Hematopoietic multipotent progenitor cell treated with erythropoietin and hydrocortisone succinate and interleukin-3 and kit ligand, for 17 days (in vitro differentiated cells): ENCODE data around the gene PTPN14.

ENCODE experiments used
- DNase-seq: peaks from one replicate; pipeline ENCODE4 v3.0.0-alpha.2; 2015; ENCODE audit warnings: low spot score

PTPN14 gene

GRCh38 chr1:214475331-214475730, 76.1 kb downstream of the PTPN14 start:
- DNase-seq = no peak

GRCh38 chr1:214474467-214474866, 76.9 kb downstream of the PTPN14 start:
- no peak for DNase-seq

- DNase-seq = no peak
These were observed 77.5 kb downstream of the PTPN14 start for GRCh38 chr1:214473862-214474261.

- no peak for DNase-seq
These were observed 78.0 kb downstream of the PTPN14 start for GRCh38 chr1:214473387-214473786.

- DNase-seq = no peak
These were observed 79.0 kb downstream of the PTPN14 start for GRCh38 chr1:214472364-214472763.

GRCh38 chr1:214471458-214471857, 79.9 kb downstream of the PTPN14 start:
- DNase-seq = no peak

- DNase-seq = no peak
These were observed 81.3 kb downstream of the PTPN14 start for GRCh38 chr1:214470132-214470531.

GRCh38 chr1:214469290-214469689, 82.1 kb downstream of the PTPN14 start:
- no peak for DNase-seq

GRCh38 chr1:214467078-214467585, 84.3 kb downstream of the PTPN14 start:
- DNase-seq = no peak

- no peak for DNase-seq
These were observed 84.9 kb downstream of the PTPN14 start for GRCh38 chr1:214466403-214467077.

- DNase-seq = no peak
These were observed 86.7 kb downstream of the PTPN14 start for GRCh38 chr1:214464445-214465287.

- no peak for DNase-seq
These were observed 87.8 kb downstream of the PTPN14 start for GRCh38 chr1:214463596-214463995.

GRCh38 chr1:214462882-214463281, 88.5 kb downstream of the PTPN14 start:
- no peak for DNase-seq

- no peak for DNase-seq
These were observed 90.1 kb downstream of the PTPN14 start for GRCh38 chr1:214461305-214461704.

GRCh38 chr1:214460304-214460916, 91.0 kb downstream of the PTPN14 start:
- DNase-seq = no peak

GRCh38 chr1:214459895-214460294, 91.5 kb downstream of the PTPN14 start:
- no peak for DNase-seq

- DNase-seq = no peak
These were observed 92.9 kb downstream of the PTPN14 start for GRCh38 chr1:214458541-214458940.

GRCh38 chr1:214455971-214456867, 95.2 kb downstream of the PTPN14 start:
- DNase-seq = no peak

- no peak for DNase-seq
These were observed 95.9 kb downstream of the PTPN14 start for GRCh38 chr1:214455479-214455878.

GRCh38 chr1:214454569-214455396, 96.6 kb downstream of the PTPN14 start:
- no peak for DNase-seq
